HG03097 (cell line): ENCODE results near the gene LRRC42.

Source experiments
- ATAC-seq: cut with Tn5 transposase; IDR thresholded peaks from one replicate; pipeline ENCODE4 v1.9.1; 2021; ENCODE audit not compliant: unreplicated experiment, low FRiP score

The LRRC42 gene, protein sequence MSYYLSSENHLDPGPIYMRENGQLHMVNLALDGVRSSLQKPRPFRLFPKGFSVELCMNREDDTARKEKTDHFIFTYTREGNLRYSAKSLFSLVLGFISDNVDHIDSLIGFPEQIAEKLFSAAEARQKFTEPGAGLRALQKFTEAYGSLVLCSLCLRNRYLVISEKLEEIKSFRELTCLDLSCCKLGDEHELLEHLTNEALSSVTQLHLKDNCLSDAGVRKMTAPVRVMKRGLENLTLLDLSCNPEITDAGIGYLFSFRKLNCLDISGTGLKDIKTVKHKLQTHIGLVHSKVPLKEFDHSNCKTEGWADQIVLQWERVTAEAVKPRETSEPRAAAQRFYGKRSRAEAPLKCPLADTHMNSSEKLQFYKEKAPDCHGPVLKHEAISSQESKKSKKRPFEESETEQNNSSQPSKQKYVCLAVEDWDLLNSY

DNA sequence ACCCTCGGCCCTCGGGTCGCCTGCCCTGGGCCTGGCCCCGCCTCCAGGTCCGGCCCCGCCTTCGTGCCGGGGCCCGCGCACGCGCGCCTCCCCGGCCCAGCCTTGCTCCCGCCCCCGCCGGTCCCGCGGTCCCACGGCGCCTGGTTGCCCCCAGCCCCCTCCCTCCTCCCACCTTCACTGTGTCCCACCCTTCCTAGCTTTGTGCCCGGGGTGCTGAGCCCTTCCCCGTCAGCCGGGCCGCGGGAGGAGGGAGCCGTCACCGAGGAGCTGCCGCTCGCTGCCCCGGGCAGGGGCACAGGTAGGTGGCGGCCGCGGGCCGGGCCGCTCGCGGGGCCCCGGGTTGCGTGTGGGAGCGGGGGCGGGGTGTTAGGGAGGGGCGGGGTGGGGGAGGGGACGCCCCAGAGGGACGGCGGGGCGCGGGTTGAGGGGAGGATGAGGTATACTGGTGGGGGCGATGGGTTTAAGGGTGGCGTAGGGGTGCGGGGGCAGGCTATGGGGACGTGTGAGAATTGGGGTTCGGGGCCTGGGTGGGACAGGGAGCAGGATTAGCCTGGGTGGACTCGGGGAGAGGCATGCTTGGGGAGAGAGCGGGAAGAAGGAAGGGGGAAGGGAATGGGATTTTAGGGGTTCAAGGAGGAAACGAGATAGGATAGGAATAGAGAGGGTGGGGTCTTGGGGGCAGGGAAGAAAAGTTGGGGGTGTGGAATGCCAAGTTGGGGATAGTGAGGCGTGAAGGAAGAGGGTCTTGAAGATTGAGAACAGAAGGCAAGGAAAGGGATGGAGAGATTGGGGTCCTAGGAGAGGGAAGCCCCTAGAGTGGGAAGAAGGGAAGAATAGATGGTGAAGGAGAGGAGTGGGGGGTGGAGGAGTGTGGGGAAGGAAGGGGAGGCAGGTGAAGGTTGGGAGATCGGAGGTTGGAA lies at the start of gene LRRC42:
Gene LRRC42 (plus strand): TSS at position 99 of the 920 bp plus-strand sequence. CDS start 5,650 bp downstream, outside the sequence.
- ATAC-seq: peak; percentile 55

GRCh38 chr1:53896635-53897229 lies 49.4 kb upstream of the LRRC42 start:
- no peak for ATAC-seq

DNA sequence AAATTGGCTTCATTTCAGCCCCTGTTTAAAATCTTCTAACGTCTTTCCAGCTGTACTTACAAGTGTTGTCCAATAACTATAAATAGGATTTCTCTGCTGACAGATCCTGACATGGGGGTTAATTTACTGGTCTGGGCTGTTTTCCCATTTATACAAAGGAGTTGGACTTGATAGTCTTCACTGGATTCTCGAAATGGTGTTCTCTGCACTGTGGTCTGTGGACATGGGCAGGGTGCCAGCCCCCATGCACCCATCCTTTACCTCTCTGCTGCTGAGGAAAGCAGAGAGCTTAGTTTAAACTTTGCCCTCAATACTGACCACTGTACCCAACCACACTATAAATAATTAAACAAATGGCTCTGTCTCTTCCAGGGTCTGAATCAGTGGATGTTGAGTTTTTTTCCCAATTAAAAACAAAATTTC lies 46.9 kb upstream of the LRRC42 start:
- ATAC-seq: no peak

GRCh38 chr1:53899708-53900107 lies 46.4 kb upstream of the LRRC42 start:
- ATAC-seq: no peak

DNA sequence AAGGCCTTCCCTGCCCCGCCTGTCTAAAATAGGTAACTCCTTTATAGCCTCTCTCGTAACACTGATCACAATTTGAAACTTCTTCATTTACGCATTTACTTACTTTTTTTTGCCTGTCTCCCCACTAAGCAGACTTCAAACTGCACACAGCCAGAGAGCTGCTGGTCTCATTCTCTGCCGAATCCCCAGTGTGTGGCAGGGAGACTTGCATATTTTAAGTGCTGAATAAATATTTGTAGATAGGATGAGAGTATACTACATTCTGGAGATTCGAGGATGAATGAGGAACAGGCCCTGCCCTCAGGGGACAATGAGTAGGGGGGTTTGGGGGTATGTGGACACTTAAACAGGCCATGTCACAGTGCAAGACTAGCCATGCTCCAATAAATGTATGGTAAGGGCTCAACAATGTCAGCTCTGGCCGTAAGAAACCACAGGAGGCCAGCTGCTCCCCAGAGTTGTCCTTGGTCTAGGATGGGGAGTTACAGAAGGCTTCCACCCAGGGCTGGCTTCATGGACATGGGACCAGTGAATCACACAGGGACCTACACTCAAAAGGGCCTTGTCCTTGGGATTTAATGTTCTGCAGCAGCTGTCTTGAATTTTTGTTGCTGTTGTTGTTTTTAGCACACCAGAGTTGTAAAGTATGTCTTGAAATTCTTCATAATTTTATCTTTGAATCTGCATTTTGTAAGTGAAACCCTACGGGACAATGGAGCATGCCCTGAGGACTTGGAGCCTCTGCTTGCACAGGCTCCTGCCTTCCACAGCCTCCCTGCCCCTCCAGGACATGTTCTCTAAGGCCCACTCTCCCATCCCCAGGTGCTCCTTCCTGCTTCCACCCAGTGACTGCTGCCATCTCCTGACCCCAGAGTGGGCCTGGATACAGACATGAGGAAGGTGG lies 43.7 kb upstream of the LRRC42 start:
- ATAC-seq: no peak

DNA sequence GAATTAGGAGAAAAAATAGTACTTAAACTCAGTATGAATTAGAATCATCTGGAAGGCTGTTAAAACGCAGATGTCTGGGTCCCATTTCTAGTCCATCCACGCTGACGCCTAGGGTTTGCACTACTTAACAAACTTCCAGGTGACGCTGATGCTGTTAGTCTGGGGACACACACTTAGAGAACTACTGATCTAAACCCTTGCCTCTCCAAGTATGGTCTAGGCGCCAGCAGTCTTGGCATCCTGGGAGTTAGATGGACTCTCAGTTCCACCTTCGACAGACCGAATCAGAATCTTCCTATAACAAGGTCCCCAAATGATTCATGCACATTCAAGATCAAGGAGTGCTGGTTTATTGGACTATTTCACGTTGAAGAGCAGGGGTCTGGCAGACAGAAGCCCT lies 40.6 kb upstream of the LRRC42 start:
- no peak for ATAC-seq

- ATAC-seq: no peak
Observed at GRCh38 chr1:53906121-53906520, 40.0 kb upstream of the LRRC42 start.

- ATAC-seq: no peak
Observed at GRCh38 chr1:53909946-53910345, 36.2 kb upstream of the LRRC42 start.

DNA sequence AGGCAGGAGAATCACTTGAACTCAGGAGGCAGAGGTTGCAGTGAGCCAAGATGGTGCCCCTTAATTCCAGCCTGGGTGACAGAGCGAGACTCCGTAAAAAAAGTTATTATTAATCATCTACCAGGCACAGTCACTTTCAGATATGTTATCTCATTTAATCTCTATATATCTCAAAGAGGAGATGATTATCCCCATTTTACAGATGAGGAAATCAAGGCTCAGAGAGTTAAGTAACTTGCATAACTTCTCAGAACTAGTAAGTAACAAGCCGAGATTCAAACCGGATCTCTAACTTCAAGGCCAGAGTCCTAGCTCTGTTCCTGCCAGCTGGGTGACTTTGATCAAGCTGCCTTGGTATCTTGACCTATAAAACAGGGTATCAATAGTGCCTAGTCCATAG lies 34.7 kb upstream of the LRRC42 start:
- no peak for ATAC-seq

GRCh38 chr1:53913352-53914033 lies 32.7 kb upstream of the LRRC42 start:
- no peak for ATAC-seq

DNA sequence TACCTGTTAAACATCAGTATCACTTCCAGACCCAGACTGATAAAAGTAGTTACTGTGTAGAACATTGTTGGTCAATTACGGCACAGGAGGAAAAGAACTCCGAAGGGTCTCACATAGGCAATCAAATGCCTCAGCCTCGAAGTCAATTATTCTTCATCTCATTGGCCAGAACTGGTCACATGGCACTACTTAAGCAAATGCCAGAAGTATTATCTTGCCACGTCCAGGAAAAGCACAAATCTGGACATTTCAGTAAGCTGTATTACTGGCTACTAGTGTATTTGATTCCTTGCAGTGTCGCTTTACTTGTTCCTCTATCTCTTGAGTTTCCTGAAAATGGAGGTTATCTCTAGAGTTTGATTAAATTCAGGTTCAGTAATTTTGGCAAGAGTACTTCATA lies 27.8 kb upstream of the LRRC42 start:
- no peak for ATAC-seq

DNA sequence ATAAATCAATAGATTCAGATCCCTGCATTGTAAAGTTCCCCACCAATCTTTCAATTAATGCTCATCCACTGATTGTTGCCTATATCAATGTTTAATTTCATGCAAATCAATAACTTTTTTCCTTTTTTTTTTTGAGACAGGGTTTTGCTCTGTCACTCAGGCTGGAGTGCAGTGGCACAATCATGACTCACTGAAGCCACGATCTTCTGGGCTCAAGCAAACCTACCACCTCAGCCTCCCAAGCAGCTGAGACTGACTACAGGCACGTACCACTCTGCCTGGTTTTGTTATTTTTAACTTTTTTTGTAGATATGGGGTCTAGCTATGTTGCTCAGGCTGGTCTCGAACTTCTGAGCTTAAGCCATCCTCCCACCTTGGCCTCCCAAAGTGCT lies 26.5 kb upstream of the LRRC42 start:
- no peak for ATAC-seq

DNA sequence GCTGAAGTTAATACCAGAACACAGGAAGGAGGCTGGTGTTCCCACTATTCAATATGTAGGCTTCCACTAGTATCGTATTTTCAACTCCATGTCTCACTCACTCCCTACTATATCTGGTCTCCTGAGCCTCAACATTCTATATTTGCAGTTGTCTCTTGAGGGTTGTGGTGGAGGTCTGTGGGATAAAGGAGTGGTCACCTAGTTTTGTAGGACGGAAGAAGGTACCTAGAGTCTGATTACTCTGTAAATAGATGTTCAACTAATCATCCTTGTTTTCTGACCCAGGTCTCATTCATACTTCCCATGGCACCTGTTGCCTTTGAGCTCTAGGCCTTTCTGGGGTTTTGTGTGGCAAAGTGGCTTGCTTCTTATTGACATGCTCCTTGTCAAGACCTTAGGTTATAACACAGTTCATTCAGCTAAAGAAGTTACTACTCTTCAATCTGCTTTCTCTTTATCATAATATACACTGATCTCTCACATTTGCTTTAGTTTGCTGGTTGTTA lies 18.7 kb upstream of the LRRC42 start:
- no peak for ATAC-seq

DNA sequence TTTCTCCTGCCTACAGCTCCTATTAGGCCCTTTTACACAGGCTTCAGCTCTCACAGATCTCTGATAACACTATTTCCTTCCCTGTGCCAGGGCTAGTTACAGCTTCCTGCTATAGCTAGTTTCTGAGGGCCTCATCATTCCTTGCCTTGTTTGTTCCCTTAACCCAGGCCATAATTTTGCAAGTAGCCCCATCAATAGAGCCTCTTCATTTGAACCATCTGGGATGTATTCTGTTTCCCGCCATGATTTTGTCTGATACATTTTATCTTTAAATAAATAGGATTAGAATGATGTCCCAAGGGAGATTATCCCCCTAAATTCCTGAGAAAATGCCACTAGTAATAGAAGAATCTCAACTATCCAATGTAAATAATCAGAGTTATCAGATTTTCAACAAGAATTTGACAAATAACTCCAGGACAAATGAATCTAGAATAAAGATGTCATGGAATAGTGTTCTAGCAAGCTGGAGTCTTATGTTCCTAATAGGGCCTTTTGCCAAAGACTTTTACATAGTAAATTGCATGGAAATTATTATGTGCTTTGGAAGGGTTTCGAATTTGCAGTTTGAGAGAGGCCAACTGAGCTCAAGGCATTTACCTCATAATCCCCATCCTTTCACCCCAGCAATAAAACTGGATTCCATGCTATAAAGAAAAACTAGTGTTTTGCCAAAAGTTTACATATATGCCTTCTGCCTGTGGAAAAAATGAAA lies 16.7 kb upstream of the LRRC42 start:
- ATAC-seq: no peak

- ATAC-seq: no peak
Observed at GRCh38 chr1:53930932-53931331, 15.2 kb upstream of the LRRC42 start.

DNA sequence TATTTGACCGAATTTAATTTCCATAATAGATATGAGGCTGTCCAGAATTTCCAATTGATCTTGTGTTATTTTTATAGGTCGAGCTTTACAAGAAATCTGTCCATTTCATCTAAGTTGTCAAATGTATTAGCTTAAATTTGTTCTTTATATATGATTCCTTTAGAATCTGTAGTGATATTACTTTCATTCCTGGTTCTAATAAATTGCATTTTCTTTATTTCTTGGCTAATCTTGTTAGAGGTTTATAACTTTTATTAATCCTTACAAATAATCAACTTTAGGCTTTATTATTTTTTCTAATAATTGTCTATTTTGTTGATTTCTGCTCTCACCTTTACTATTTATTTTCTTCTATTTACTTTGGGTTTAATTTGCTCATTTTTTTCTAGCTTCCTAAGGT lies 14.6 kb upstream of the LRRC42 start:
- no peak for ATAC-seq

DNA sequence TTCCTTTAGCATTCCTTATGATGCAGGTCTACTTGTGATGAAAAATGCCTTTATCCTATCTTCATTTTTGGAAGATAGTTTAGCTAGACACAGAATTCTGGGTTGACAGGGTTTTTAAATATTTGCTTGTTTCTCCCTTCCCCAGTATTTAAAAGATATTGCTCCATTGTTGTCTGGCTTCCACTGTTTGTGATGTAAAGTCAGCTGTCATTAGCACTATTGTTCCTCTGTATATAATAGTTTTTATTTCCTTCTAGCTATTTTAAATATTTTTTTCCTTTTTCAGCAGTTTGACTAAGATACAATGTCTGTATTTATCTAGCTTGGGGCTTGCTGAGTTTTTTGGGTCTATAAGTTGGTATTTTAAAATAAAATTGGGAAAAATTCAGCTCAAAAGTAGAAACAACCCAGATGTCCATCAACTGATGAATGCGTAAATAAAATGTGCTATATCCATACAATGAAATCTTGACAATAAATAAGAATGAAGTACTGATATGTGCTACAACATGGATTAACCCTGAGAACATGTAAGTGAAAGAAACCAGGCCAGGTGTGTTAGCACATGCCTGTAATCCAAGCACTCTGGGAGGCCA lies 11.9 kb upstream of the LRRC42 start:
- no peak for ATAC-seq

GRCh38 chr1:53936430-53936829 lies 9.7 kb upstream of the LRRC42 start:
- no peak for ATAC-seq
